Measurements from ENCODE around the gene GRM5.
"Not testable (repeated sequence)": the region's sequence is repeated elsewhere in the genome, so short reads cannot be mapped to it uniquely, and the experiment has no call there.

GRCh38 chr11:89070911-89071310, 5.1 kb upstream of the GRM5 start:
- not testable (repeated sequence) for TF ChIP-seq CTCF (conservative IDR thresholded peaks at IDR 0.05; ENCODE audit: low read depth, low read length); EZH2phosphoT487 (IDR thresholded peaks at IDR 0.05; ENCODE audit: borderline replicate concordance, low read length); EZH2 (IDR thresholded peaks at IDR 0.05; ENCODE audit: low read length, unreplicated experiment)

Data from PC-3 (cell line).